Mammary epithelial cell (primary cell): Measurements from ENCODE around the gene PIK3C2G.

Source experiments
- EZH2 ChIP-seq: IDR thresholded peaks from 2 replicates; pipeline ENCODE4 v1.6.1; 2012; ENCODE audit warnings: low read length, inconsistent platforms, borderline replicate concordance
- TF ChIP-seq, protein P1 (sequence below), 2 donors: IDR thresholded peaks in 1 of 2; conservative IDR thresholded peaks in 1 of 2; 2 replicates each; pipeline ENCODE4 v1.5.1; 2011 to 2012; ENCODE audit warnings: inconsistent platforms in 2 of 2, low read length in 2 of 2, mild to moderate bottlenecking in 2 of 2, control low read depth in 1 of 2, low read depth in 1 of 2; ENCODE audit not compliant: insufficient read depth in 1 of 2; ENCODE audit errors: extremely low read depth in 1 of 2

GRCh38 chr12:18655351-18655750 lies 394.0 kb downstream of the PIK3C2G start:
- TF ChIP-seq, protein P1, sequence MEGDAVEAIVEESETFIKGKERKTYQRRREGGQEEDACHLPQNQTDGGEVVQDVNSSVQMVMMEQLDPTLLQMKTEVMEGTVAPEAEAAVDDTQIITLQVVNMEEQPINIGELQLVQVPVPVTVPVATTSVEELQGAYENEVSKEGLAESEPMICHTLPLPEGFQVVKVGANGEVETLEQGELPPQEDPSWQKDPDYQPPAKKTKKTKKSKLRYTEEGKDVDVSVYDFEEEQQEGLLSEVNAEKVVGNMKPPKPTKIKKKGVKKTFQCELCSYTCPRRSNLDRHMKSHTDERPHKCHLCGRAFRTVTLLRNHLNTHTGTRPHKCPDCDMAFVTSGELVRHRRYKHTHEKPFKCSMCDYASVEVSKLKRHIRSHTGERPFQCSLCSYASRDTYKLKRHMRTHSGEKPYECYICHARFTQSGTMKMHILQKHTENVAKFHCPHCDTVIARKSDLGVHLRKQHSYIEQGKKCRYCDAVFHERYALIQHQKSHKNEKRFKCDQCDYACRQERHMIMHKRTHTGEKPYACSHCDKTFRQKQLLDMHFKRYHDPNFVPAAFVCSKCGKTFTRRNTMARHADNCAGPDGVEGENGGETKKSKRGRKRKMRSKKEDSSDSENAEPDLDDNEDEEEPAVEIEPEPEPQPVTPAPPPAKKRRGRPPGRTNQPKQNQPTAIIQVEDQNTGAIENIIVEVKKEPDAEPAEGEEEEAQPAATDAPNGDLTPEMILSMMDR (conservative IDR thresholded peaks at IDR 0.05 in 1 of 2, IDR thresholded peaks at IDR 0.05 in 1 of 2; ENCODE audit: extremely low read depth in 1 of 2, insufficient read depth in 1 of 2, low read depth in 1 of 2, low read length in 2 of 2) = no peak
- TF ChIP-seq EZH2 = no peak
